Lower leg skin (tissue), 3 donors: ENCODE results near the gene SALL2.

ENCODE experiments used
- CTCF ChIP-seq, 3 donors: fragments of 450-650 bp; IDR thresholded peaks; one replicate each; pipeline ENCODE4 v1.5.1; 2016; ENCODE audit warnings: antibody characterized with exemption in 3 of 3, mild to moderate bottlenecking in 3 of 3, moderate library complexity in 2 of 3
- POLR2A ChIP-seq, 2 donors: fragments of 450-650 bp; IDR thresholded peaks; one replicate each; pipeline ENCODE4 v1.6.1; 2016 to 2017; ENCODE audit warnings: antibody characterized with exemption in 2 of 2, mild to moderate bottlenecking in 1 of 2, moderate library complexity in 1 of 2

- TF ChIP-seq CTCF (IDR thresholded peaks at IDR 0.05) (peak in 1 of 3 donors; percentile 99), POLR2A (IDR thresholded peaks at IDR 0.05) (peak in 1 of 2 donors; percentile 62)
Observed at GRCh38 chr14:21476925-21477681, 49.0 kb downstream of the SALL2 start, which contains the start of the genes RAB2B and TOX4.
